SHP77 (cell line): Measurements from ENCODE around the gene FMNL2.

Experiments
- DNase-seq, 2 experiments: peaks; one replicate each; lab custom pipeline; 2025; lab: John Stamatoyannopoulos, UW

The FMNL2 gene

GRCh38 chr2:152447897-152448296, 112.9 kb downstream of the FMNL2 start:
- no peak for DNase-seq

- no peak for DNase-seq
Observed at GRCh38 chr2:152448606-152449005, 113.6 kb downstream of the FMNL2 start.

- DNase-seq, result no peak
Observed at GRCh38 chr2:152449578-152449977, 114.6 kb downstream of the FMNL2 start.

GRCh38 chr2:152450176-152450575, 115.2 kb downstream of the FMNL2 start:
- DNase-seq, result no peak

- DNase-seq, result no peak
Observed at GRCh38 chr2:152452256-152452973, 117.4 kb downstream of the FMNL2 start.

DNA sequence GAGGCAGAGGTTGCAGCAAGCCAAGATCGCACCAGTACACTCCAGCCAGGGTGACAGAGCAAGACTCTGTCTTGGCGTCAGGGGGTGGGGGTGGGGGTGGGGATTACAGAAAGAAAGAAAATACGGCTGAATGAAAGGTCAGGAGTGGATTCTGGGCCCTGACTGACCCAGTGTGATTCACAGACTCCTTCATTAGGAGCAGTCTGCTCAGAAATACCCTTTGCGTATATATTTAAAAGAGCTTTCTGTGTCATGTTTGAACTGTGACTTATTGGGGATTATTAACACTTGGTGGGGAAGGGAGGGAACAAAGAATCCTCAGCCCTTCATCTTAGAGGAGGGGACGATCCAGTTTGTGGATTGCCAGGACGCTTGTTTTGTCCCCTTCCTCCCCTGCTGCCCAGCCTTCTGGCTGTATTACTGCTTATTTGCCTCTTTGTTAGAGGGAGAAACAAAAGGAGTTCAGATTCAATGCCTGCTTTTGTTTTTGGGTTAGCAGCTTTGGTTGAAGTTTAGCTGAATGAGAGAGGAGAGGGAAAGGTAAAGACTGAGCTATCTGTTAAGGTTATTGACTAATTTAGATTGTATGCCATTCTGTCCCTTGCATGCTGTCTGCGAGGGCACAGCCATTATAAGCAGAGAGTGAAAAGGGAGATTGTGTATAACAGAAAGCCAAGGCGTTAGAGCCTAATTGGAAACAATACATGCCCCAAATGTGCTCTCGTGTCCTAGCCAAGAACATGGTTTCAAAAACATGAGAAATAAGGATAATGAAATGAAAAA, 118.3 kb downstream of the FMNL2 start:
- no peak for DNase-seq

GRCh38 chr2:152454371-152454770, 119.4 kb downstream of the FMNL2 start:
- DNase-seq, result no peak

DNA sequence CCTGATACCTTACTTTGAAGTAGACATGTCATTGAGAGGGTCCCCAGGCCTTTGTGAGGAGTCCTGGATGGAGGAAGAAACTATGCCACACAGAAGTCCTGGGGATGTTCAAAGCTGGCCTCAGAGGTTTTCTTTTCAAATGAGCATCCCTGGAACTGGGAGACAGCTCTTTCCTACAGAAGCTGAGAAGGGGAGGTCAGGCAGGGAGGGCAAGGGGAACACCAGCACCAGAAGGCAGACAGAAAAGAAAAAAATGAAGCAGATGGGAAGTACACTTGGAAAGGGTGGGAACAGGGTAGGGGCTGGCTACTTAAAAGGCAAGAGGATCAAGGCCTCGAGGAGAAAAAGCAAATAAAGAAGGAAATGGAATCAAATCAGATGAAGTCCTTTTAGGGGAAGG, 120.0 kb downstream of the FMNL2 start:
- DNase-seq, result no peak

DNA sequence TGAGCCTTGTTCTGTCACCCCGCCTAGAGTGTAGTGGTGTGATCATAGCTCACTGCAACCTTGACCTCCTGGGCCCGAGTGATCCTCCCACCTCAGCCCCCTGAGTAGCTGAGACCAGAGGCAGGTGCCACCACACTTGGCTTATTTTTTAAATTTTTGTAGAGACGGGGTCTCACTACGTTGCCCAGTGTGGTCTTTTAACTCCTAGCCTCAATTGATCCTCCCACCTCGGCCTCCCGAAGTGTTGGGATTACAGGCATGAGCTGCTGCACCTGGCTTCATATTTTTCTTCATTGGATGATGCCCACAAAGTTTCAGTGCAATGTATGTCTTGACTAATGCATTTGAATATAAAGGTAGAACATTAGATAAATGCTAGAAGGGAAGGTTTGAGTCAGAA, 120.8 kb downstream of the FMNL2 start:
- no peak for DNase-seq

DNA sequence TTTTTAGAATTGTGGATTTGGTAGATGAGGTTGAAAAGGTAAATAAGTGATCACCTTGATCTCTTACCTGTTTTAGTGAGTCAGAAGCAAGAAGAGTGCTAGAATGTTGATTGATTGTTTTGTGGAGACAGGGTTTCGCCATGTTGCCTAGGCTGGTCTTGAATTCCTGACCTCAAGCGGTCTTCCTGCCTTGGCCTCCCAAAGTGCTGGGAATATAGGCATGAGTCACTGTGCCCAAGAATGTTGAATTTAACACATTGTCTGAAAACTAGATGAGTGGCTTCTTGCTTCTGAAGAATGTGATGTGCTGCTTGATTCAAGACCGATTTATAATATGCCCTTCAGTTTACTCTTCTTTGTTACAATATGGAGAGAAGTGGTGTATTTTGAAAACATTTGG, 121.3 kb downstream of the FMNL2 start:
- DNase-seq, result no peak

GRCh38 chr2:152458441-152458940, 123.5 kb downstream of the FMNL2 start:
- DNase-seq, result no peak

DNA sequence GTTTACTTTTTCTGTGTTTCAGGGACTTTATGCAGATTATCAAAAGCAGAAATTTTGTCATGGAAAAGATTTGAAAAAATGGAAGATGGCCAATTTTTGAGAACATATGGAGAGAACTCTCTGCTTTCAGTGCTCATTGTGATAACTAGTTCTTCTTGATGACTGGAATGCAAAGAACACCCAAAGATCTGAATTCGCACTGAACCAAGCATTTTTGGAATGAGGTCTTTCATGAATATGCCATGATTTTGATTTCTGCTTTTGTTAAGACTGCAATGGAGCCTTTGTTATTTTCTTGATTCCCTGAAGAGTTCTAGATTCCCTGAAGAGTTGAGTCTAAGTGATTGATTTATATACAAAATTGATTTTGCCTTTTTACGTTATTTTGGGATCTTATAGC, 124.1 kb downstream of the FMNL2 start:
- DNase-seq, result no peak

- DNase-seq, result no peak
Observed at GRCh38 chr2:152460567-152460966, 125.6 kb downstream of the FMNL2 start.

DNA sequence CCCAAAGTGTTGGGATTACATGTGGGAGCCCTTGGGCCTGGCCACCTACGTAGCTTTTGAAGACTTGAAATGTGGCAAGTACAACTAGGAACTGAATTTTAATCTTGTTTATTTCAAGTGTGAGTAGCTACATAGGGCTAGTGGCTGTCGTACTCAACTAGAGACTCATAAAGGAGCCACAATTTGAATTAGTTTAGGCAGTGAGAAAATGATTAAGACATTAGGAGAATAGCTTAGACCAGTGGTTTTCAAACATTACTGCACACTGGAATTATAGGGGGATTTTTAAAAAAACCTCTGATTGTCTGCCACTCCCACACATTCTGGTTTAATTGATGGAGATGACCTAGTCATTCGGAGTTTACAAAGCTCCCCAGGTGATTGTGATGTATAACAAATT, 127.1 kb downstream of the FMNL2 start:
- DNase-seq, result no peak

DNA sequence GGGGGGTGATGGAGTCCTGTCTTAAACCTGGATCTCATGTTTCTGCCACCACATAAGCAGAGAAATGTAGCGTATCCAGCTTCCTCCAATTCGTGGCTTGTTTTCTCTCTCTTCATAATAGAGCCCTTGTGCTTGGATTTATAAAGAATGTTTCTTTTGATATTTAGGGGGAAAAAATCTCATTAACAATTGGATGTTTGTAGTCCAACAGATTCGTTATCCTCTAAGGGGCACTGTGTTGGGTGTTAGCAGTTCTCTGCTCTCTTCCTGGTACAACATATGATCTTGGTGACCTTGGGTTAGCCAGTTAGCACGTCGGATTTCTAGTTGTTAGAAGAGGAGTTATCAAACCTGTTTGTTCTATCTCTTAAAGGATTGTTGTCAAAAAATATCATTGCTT, 127.8 kb downstream of the FMNL2 start:
- DNase-seq, result no peak

- no peak for DNase-seq
Observed at GRCh38 chr2:152464851-152465470, 130.0 kb downstream of the FMNL2 start.

GRCh38 chr2:152465541-152465940, 130.6 kb downstream of the FMNL2 start:
- DNase-seq, result no peak

- DNase-seq, result no peak
Observed at GRCh38 chr2:152466041-152466440, 131.1 kb downstream of the FMNL2 start.

- no peak for DNase-seq
Observed at GRCh38 chr2:152466980-152467676, 132.2 kb downstream of the FMNL2 start.

DNA sequence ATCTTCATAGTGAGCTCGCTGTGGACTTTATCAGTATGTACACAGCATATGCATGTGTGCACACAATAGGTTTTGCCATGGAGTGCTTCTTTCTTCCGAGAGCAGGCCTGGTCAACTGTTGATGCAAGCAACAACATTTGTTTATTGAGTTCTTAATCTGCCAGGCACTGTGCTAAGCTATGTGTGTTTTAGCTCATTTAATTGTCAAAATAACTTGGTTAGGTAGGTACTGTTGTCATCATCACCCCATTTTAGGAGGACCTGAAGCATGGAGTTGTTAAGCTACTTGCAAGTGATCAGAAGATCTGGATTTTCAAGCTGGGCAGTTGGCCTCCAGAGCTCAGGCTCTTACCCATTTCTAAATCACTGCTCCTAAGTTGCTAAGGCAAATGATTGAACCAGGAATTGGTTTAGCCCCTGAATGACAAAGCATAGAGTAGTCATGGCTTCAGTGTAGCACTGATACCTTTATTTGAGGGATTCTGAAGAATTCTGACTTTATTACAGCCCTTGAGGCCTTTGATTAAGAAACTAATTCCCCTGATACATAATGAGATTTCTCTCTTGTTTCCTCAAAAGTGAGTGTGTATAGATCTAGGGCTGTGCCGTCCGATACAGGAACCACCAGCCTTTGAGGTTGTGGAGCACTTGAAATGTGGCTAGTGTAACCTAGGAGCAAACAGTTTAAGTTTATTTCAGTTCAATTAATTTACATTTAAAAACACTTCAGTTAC, 132.9 kb downstream of the FMNL2 start:
- no peak for DNase-seq

DNA sequence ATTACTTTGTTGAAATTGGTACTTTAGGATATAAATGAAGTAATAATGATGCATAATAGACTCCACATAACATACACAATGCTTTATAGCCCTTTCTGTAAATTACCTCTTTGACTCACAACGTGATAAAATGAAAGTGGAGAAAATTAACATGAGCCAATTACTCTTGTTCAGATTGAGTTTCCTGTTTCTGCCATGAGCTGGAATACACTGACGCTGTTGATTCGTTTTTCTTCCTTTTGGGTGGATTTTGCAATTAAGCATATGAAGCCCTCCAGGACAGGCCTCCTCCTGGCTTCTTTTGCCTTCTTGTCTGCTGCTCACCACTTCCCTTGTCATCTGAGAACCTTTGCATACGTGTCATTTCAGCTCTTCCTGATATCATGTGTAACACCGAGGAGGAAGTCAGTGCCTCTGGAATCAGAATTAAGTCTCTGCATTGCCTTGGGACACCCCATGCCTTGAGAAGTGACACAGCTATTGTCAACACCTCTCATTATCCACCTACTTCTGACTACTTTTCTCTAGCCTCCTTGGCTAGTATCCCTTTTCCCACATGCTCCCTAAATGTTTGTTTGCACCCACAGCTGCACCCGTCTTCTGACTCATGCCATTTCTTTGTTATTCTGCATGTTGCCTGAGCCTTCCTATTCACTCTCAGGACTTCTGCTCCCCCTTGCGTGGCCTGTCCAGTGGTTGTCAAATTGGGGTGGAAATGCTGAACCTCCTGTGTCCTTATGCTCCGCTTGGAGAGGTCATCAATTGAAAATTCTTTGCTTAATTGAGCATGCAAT, 134.1 kb downstream of the FMNL2 start:
- DNase-seq, result no peak
